GM19452 (cell line): ENCODE data around the gene DNAJC4.
"Not testable (repeated sequence)": the region's sequence is repeated elsewhere in the genome, so short reads cannot be mapped to it uniquely, and the experiment has no call there.

Experiments
- ATAC-seq: cut with Tn5 transposase; IDR thresholded peaks from one replicate; pipeline ENCODE4 v1.9.1; 2021; ENCODE audit not compliant: unreplicated experiment

The DNAJC4 gene

GRCh38 chr11:64243236-64243854 is 13.0 kb downstream of the DNAJC4 start:
- no peak for ATAC-seq

- no peak for ATAC-seq
Measured at GRCh38 chr11:64244107-64244506, 13.8 kb downstream of the DNAJC4 start.

GRCh38 chr11:64244966-64245365 is 14.6 kb downstream of the DNAJC4 start:
- ATAC-seq, result no peak

- ATAC-seq, result no peak
Measured at GRCh38 chr11:64245401-64245796, 15.1 kb downstream of the DNAJC4 start.

GRCh38 chr11:64245797-64246620 is 15.7 kb downstream of the DNAJC4 start:
- ATAC-seq, result no peak

GRCh38 chr11:64246621-64246870 is 16.2 kb downstream of the DNAJC4 start:
- not testable (repeated sequence) for ATAC-seq

- ATAC-seq, result no peak
Measured at GRCh38 chr11:64246871-64247728, 16.8 kb downstream of the DNAJC4 start, which contains the start of gene PPP1R14B. PPP1R14B (minus strand) TSS chr11:64246943; CDS start chr11:64246673, 270 bp downstream.

GRCh38 chr11:64247729-64248531 is 17.6 kb downstream of the DNAJC4 start:
- ATAC-seq, result no peak

- ATAC-seq, result no peak
Measured at GRCh38 chr11:64248578-64248977, 18.2 kb downstream of the DNAJC4 start.

- no peak for ATAC-seq
Measured at GRCh38 chr11:64249038-64249437, 18.7 kb downstream of the DNAJC4 start.

- no peak for ATAC-seq
Measured at GRCh38 chr11:64249563-64250414, 19.4 kb downstream of the DNAJC4 start.

GRCh38 chr11:64250415-64251015 is 20.2 kb downstream of the DNAJC4 start:
- no peak for ATAC-seq

- ATAC-seq, result no peak
Measured at GRCh38 chr11:64251016-64251752, 20.8 kb downstream of the DNAJC4 start, which contains the start of gene PLCB3. PLCB3 (plus strand) TSS chr11:64251530; CDS start chr11:64251650, 120 bp downstream.

GRCh38 chr11:64251753-64252002 is 21.3 kb downstream of the DNAJC4 start:
- no peak for ATAC-seq

GRCh38 chr11:64252003-64252872 is 21.9 kb downstream of the DNAJC4 start:
- no peak for ATAC-seq

- no peak for ATAC-seq
Measured at GRCh38 chr11:64253043-64253442, 22.7 kb downstream of the DNAJC4 start.

- no peak for ATAC-seq
Measured at GRCh38 chr11:64253481-64253880, 23.1 kb downstream of the DNAJC4 start.

- no peak for ATAC-seq
Measured at GRCh38 chr11:64254326-64254725, 24.0 kb downstream of the DNAJC4 start.
